Neural progenitor cell (in vitro differentiated cells): ENCODE measurements around the gene ULK4. TPM values are rescaled to one million over a fixed set of nuclear protein-coding genes. Genes with fewer than 3 reads are reported as not detected.

ENCODE experiments used
- DNase-seq: peaks from one replicate; pipeline ENCODE4 v3.0.0-alpha.2; 2016; ENCODE audit warnings: low spot score
- H2AFZ ChIP-seq: fragments of 200-600 bp; sonication (generic); replicated peaks from 2 replicates; pipeline ENCODE4 v1.6.1; 2016; ENCODE audit warnings: antibody characterized with exemption
- H3F3A ChIP-seq: fragments of 200-600 bp; sonication (generic); 2 replicates; pipeline ENCODE4 v1.6.1; 2016; ENCODE audit warnings: antibody characterized with exemption, low read depth
- H3K27ac ChIP-seq: fragments of 200-600 bp; sonication (generic); 2 replicates; pipeline ENCODE4 v1.5.1; 2016; ENCODE audit warnings: mild to moderate bottlenecking
- H3K27me3 ChIP-seq: fragments of 200-600 bp; sonication (generic); 2 replicates; pipeline ENCODE4 v1.6.1; 2016; ENCODE audit warnings: mild to moderate bottlenecking, moderate library complexity
- H3K36me3 ChIP-seq: fragments of 200-600 bp; sonication (generic); 2 replicates; pipeline ENCODE4 v1.5.1; 2016
- H3K4me1 ChIP-seq: fragments of 200-600 bp; sonication (generic); 2 replicates; pipeline ENCODE4 v1.6.1; 2016; ENCODE audit warnings: mixed run types
- H3K4me2 ChIP-seq: fragments of 200-600 bp; sonication (generic); 2 replicates; pipeline ENCODE4 v1.6.1; 2016
- H3K4me3 ChIP-seq: fragments of 200-600 bp; sonication (generic); 2 replicates; pipeline ENCODE4 v1.5.1; 2016
- H3K79me2 ChIP-seq: fragments of 200-600 bp; sonication (generic); 2 replicates; pipeline ENCODE4 v1.6.1; 2016; ENCODE audit warnings: low read depth
- H3K9ac ChIP-seq: fragments of 200-600 bp; sonication (generic); 2 replicates; pipeline ENCODE4 v1.6.1; 2016
- H3K9me3 ChIP-seq: fragments of 200-600 bp; sonication (generic); 2 replicates; pipeline ENCODE4 v1.5.1; 2016; ENCODE audit warnings: low read depth
- H4K20me1 ChIP-seq: fragments of 200-600 bp; sonication (generic); 2 replicates; pipeline ENCODE4 v1.6.1; 2016; ENCODE audit warnings: low read depth
- H3K27ac Mint-ChIP-seq: 3 replicates; pipeline ENCODE4 v1.8.0; 2021; ENCODE audit warnings: mixed read lengths
- H3K27me3 Mint-ChIP-seq: 2 replicates; pipeline ENCODE4 v1.8.0; 2022; ENCODE audit warnings: low read depth, mild to moderate bottlenecking, inconsistent platforms, moderate library complexity, mixed read lengths; ENCODE audit not compliant: insufficient read depth
- H3K36me3 Mint-ChIP-seq: 3 replicates; pipeline ENCODE4 v1.8.0; 2021; ENCODE audit warnings: mixed read lengths
- H3K4me1 Mint-ChIP-seq: 3 replicates; pipeline ENCODE4 v1.8.0; 2021; ENCODE audit warnings: mixed read lengths
- H3K4me3 Mint-ChIP-seq: 3 replicates; pipeline ENCODE4 v1.8.0; 2021; ENCODE audit warnings: mild to moderate bottlenecking, moderate library complexity, mixed read lengths
- H3K9me3 Mint-ChIP-seq: 3 replicates; pipeline ENCODE4 v1.8.0; 2020; ENCODE audit warnings: mixed read lengths
- CTCF ChIP-seq: fragments of 200-600 bp; sonication (generic); IDR thresholded peaks from 2 replicates; pipeline ENCODE4 v1.5.1; 2017; ENCODE audit warnings: antibody characterized with exemption, mild to moderate bottlenecking
- EZH2 ChIP-seq: fragments of 200-600 bp; sonication (generic); IDR thresholded peaks from 2 replicates; pipeline ENCODE4 v1.6.1; 2017; ENCODE audit warnings: antibody characterized with exemption, mild to moderate bottlenecking, moderate library complexity
- EZH2phosphoT487 ChIP-seq: fragments of 200-600 bp; sonication (generic); IDR thresholded peaks from 2 replicates; pipeline ENCODE4 v1.6.1; 2017; ENCODE audit warnings: antibody characterized with exemption
- total RNA-seq: library from RNA; depleted of rRNA; stranded (reverse); fragments of >200 nt; gene quantifications from 2 replicates; pipeline ENCODE4 v1.2.3, GENCODE V29; 2015; ENCODE audit warnings: low replicate concordance

ULK4 gene
- total RNA-seq, 1 donor from 2014 or later = 33.0 TPM

GRCh38 chr3:41956574-41956973, 5.3 kb downstream of the ULK4 start:
- Histone ChIP-seq H3K9ac (no peak overlapping the region), H3K4me2 (no peak overlapping the region), H4K20me1 (no peaks in the 10 kb centered on the region), H3K27ac (no peak overlapping the region), H2AFZ (no peak overlapping the region), H3K4me3 (no peak overlapping the region), H3K9me3 (no peaks in the 10 kb centered on the region), H3K79me2 (peaks cover 16% of the 10 kb centered on the region), H3K27me3 (no peaks in the 10 kb centered on the region), H3F3A (peaks cover 3% of the 10 kb centered on the region), H3K36me3 (no peaks in the 10 kb centered on the region), H3K4me1 (peaks cover 5% of the 10 kb centered on the region)
- Mint-ChIP-seq H3K4me3 (no peak overlapping the region), H3K9me3 (no peaks in the 10 kb centered on the region), H3K4me1 (peaks cover 10% of the 10 kb centered on the region), H3K36me3 (peaks cover 11% of the 10 kb centered on the region), H3K27me3 (peaks cover 4% of the 10 kb centered on the region), H3K27ac (no peak overlapping the region)
- TF ChIP-seq EZH2 = no peak
- TF ChIP-seq EZH2phosphoT487 = no peak
- no peak for TF ChIP-seq CTCF
- no peak for DNase-seq

- Histone ChIP-seq H3K9ac (no peak overlapping the region), H3K4me2 (no peak overlapping the region), H3K4me1 (no peaks in the 10 kb centered on the region), H3K27me3 (no peaks in the 10 kb centered on the region), H3F3A (no peaks in the 10 kb centered on the region), H3K79me2 (peaks cover 8% of the 10 kb centered on the region), H2AFZ (no peak overlapping the region), H4K20me1 (no peaks in the 10 kb centered on the region), H3K4me3 (no peak overlapping the region), H3K27ac (no peak overlapping the region), H3K36me3 (no peaks in the 10 kb centered on the region), H3K9me3 (no peaks in the 10 kb centered on the region)
- peaks cover 4% of the 10 kb centered on the region for H3K27me3 Mint-ChIP-seq
- H3K27ac Mint-ChIP-seq = no peak overlapping the region
- DNase-seq = no peak
- TF ChIP-seq CTCF (no peak), EZH2phosphoT487 (no peak)
- no peak overlapping the region for H3K4me3 Mint-ChIP-seq
- H3K36me3 Mint-ChIP-seq = peaks cover 18% of the 10 kb centered on the region
- peaks cover 6% of the 10 kb centered on the region for H3K9me3 Mint-ChIP-seq
- peaks cover 3% of the 10 kb centered on the region for H3K4me1 Mint-ChIP-seq
Measured at GRCh38 chr3:41955192-41955591, 6.7 kb downstream of the ULK4 start.

GRCh38 chr3:41943311-41943843, 18.5 kb downstream of the ULK4 start:
- Histone ChIP-seq H3K79me2 (no peaks in the 10 kb centered on the region), H3K9me3 (no peaks in the 10 kb centered on the region), H3K9ac (no peak overlapping the region), H3K27me3 (no peaks in the 10 kb centered on the region), H3K4me2 (no peak overlapping the region), H2AFZ (no peak overlapping the region), H3F3A (no peaks in the 10 kb centered on the region), H3K4me3 (no peak overlapping the region), H3K36me3 (no peaks in the 10 kb centered on the region), H4K20me1 (no peaks in the 10 kb centered on the region), H3K27ac (no peak overlapping the region), H3K4me1 (no peaks in the 10 kb centered on the region)
- H3K9me3 Mint-ChIP-seq = peaks cover 5% of the 10 kb centered on the region
- no peak for DNase-seq
- H3K4me1 Mint-ChIP-seq = peaks cover 2% of the 10 kb centered on the region
- no peak overlapping the region for H3K4me3 Mint-ChIP-seq
- H3K36me3 Mint-ChIP-seq = peaks cover 12% of the 10 kb centered on the region
- no peak for TF ChIP-seq EZH2
- no peak for TF ChIP-seq CTCF
- no peak for TF ChIP-seq EZH2phosphoT487
- peak overlapping the region; percentile 10 for H3K27ac Mint-ChIP-seq
- H3K27me3 Mint-ChIP-seq = peaks cover 2% of the 10 kb centered on the region
